Activated CD8-positive, alpha-beta memory T cell treated with anti-CD3 and anti-CD28 coated beads, Interleukin-2, amount 10 ng/mL, durations not matched to agents 7 days and 5 days (primary cell): ENCODE results near the gene KSR2. TPM values are rescaled to one million over a fixed set of nuclear protein-coding genes. Genes with fewer than 3 reads are reported as not detected.
"Not testable (repeated sequence)": the region's sequence is repeated elsewhere in the genome, so short reads cannot be mapped to it uniquely, and the experiment has no call there.

Experiments used
- ATAC-seq: fragments of 150-1000 bp; cut with Tn5 transposase; one replicate; pipeline ENCODE4 v1.10.0; 2021; ENCODE audit warnings: moderate library complexity
- CTCF ChIA-PET: fragments of 350-600 bp; sonication (Branson Sonifier 250); formaldehyde crosslinking; loops from one replicate; lab custom pipeline; 2021; ENCODE audit warnings: antibody characterized with exemption; lab: Charles Lee
- DNase-seq: peaks from one replicate; pipeline ENCODE4 v3.0.0-alpha.2; 2020
- H3K27ac Mint-ChIP-seq: one replicate; pipeline ENCODE4 v1.8.0; 2021; ENCODE audit warnings: mild to moderate bottlenecking, mixed read lengths
- H3K27me3 Mint-ChIP-seq: one replicate; pipeline ENCODE4 v1.8.0; 2021; ENCODE audit warnings: mixed read lengths
- H3K36me3 Mint-ChIP-seq: one replicate; pipeline ENCODE4 v1.8.0; 2021; ENCODE audit warnings: mild to moderate bottlenecking, mixed read lengths
- H3K4me1 Mint-ChIP-seq: one replicate; pipeline ENCODE4 v1.8.0; 2021; ENCODE audit warnings: mixed read lengths
- H3K4me3 Mint-ChIP-seq: one replicate; pipeline ENCODE4 v1.8.0; 2021; ENCODE audit warnings: mild to moderate bottlenecking, moderate library complexity, mixed read lengths
- H3K9me3 Mint-ChIP-seq: one replicate; pipeline ENCODE4 v1.8.0; 2022; ENCODE audit warnings: low read depth, mixed read lengths
- total RNA-seq, 2 experiments: library from RNA; stranded (reverse); gene quantifications; one replicate each; pipeline ENCODE4 v1.2.3, GENCODE V29; 2021

The KSR2 gene
- total RNA-seq, 2 experiments from 2014 or later: not detected

DNA sequence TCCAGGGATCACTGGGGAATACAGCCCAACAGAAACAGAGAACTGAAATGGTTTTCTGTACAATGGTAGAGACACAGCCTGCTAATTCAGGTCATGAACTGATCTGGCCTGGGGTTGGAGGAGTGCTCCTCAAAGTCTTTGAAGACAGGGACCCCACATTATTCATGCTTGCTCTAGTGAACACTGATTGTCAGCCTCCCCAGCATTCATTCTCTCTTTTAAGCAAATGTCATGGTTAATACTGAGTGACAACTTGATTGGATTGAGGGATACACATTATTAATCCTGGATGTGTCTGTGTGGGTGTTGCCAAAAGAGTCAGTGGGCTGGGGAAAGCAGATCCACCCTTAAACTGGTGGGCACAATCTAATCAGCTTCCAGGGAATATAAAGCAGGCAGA lies 319.0 kb downstream of the KSR2 start:
- Mint-ChIP-seq H3K27ac (no peak overlapping the region), H3K36me3 (no peaks in the 10 kb centered on the region), H3K9me3 (peaks cover 4% of the 10 kb centered on the region), H3K27me3 (no peaks in the 10 kb centered on the region), H3K4me3 (no peak overlapping the region), H3K4me1 (no peaks in the 10 kb centered on the region)
- CTCF ChIA-PET: no interaction called here
- ATAC-seq: no peak
- DNase-seq: no peak

DNA sequence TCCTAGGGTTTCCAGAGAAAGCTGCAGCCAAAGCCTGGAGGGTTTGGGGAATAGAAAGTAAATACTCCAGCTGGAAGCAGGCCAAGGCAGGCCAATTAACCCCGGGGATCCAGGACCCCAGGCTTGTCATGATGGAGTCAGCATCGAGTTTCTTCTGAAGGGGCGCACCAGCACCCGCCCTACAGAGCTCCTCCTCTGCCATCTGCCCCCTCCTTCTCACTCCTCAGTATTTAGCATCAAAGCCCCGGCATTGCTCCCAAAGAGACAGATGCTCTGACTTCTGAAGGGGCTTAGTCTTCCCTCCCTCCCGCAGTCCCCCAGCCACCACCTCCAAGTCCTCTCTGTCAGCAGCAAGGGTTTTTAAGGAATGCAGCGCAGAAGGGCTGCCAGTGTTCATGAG lies 322.3 kb downstream of the KSR2 start:
- no peaks in the 10 kb centered on the region for H3K27me3 Mint-ChIP-seq
- H3K9me3 Mint-ChIP-seq: no peaks in the 10 kb centered on the region
- H3K4me3 Mint-ChIP-seq: no peak overlapping the region
- no peaks in the 10 kb centered on the region for H3K4me1 Mint-ChIP-seq
- H3K27ac Mint-ChIP-seq: no peak overlapping the region
- H3K36me3 Mint-ChIP-seq: no peaks in the 10 kb centered on the region
- CTCF ChIA-PET: no interaction called here
- ATAC-seq (no peak), DNase-seq (no peak)

DNA sequence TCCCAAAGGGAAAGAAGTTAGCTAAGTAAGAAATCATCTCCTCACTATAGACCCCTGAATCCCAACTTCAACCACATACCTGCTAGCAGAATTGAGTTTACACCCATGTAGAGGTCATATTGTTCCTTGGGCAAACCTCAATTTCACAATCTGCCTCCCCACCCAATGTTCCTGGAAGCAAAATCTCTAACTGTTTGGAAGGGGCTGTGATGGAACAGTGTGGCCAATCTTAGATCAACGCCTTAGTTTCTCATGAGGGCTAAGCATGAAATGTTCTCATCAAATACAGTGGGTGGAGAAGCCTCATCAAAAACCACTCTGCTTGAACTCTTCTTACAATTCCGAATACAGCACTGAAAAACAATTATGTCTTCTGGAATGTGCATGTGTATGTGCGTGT lies 323.3 kb downstream of the KSR2 start:
- no peak overlapping the region for H3K27ac Mint-ChIP-seq
- no peaks in the 10 kb centered on the region for H3K9me3 Mint-ChIP-seq
- H3K27me3 Mint-ChIP-seq: no peaks in the 10 kb centered on the region
- DNase-seq (no peak), ATAC-seq (no peak)
- H3K4me1 Mint-ChIP-seq: no peaks in the 10 kb centered on the region
- no peak overlapping the region for H3K4me3 Mint-ChIP-seq
- no peaks in the 10 kb centered on the region for H3K36me3 Mint-ChIP-seq
- CTCF ChIA-PET: no interaction called here

DNA sequence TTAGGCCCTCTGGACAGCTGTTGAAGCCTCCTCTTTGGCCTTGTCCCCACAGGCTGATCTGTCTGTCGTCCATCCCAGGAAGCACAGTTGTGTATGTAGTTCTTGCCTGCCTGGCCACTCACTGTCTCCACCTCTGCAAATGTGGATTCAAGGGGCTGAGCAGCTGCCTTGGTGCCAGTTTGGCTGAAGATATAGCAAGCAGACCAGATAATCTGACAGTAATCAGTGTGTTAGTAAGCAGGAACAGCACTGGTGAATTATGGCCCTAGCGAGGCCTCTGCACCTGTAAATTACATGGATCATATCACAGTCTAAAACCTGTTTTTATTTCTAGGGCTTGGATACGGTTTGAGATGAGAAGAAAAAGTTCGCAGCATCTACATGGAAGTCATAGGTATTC lies 324.8 kb downstream of the KSR2 start:
- DNase-seq: no peak
- Mint-ChIP-seq H3K27ac (no peak overlapping the region), H3K27me3 (no peaks in the 10 kb centered on the region), H3K4me3 (no peak overlapping the region), H3K9me3 (no peaks in the 10 kb centered on the region), H3K4me1 (no peaks in the 10 kb centered on the region), H3K36me3 (no peaks in the 10 kb centered on the region)
- no peak for ATAC-seq
- CTCF ChIA-PET: no interaction called here

DNA sequence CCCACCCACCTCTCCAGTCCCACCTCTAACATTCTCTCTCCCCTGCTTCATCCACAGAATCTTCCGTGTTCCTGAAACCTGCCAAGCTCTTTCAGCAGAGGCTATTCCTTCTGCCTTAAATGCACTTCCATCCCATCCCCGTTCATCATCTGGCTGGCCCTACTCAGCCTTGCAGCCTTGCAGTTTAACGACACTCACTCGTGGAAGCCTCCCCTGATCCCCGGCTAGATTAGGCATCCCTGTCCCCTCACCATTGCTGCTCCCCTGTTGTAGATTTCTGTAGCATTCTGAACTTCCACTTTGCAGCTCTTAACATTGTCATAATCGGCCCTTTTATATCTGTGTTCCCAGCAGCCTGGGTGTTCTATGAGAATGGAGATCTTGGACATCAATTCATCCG lies 326.9 kb downstream of the KSR2 start:
- no peak for ATAC-seq

DNA sequence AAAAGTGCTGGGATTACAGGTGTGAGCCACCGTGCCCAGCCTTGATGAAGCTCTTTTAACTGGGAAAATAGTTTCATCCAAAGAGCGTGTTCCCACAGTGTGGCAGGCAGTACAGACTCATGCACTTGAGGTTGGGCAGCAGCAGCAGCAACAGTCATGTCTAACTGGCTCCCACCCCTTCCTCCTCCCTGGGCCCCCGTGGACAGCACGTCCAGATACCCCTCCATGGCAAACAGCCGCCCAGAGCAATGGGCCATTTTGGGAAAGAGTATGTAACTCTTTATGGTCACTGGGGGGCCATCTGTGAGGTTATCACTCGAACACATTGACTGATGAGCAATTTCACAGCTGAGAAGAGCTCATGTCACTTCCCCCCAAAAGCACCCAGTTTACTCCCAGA lies 328.3 kb downstream of the KSR2 start:
- Mint-ChIP-seq H3K36me3 (no peaks in the 10 kb centered on the region), H3K27ac (no peak overlapping the region), H3K4me3 (no peak overlapping the region), H3K4me1 (no peaks in the 10 kb centered on the region), H3K9me3 (peaks cover 3% of the 10 kb centered on the region), H3K27me3 (no peaks in the 10 kb centered on the region)
- no peak for ATAC-seq
- CTCF ChIA-PET: interaction anchor here (1.6 kb wide), 1 partner anchor 53 kb away, joined by 3 read pairs; no protein-coding TSS in a partner anchor
- DNase-seq: no peak

More for the DNA sequence above, 326.9 kb downstream of the KSR2 start:
- H3K36me3 Mint-ChIP-seq: no peaks in the 10 kb centered on the region
- H3K9me3 Mint-ChIP-seq: peaks cover 3% of the 10 kb centered on the region
- CTCF ChIA-PET: no interaction called here
- no peak for DNase-seq
- no peaks in the 10 kb centered on the region for H3K27me3 Mint-ChIP-seq
- H3K27ac Mint-ChIP-seq: no peak overlapping the region
- no peak overlapping the region for H3K4me3 Mint-ChIP-seq
- H3K4me1 Mint-ChIP-seq: no peaks in the 10 kb centered on the region

DNA sequence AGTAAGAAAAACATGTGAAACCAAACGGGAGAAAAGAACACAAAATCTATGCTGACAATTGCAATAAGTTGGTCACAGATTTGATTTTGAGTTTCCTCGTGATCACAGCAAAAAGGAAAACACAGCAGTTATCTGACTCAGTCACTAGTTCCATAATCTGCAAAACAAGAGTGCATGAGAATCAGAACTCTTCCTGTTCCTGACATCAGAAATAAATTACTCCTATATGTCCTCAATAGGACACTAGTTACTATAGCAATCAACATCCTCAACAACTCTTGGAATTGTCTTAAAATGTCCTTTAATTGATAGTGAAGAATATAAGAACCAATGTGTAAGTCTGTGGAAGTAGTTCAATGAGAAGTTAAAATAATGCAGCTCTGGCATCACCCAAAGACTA lies 339.3 kb downstream of the KSR2 start:
- Mint-ChIP-seq H3K27me3 (no peaks in the 10 kb centered on the region), H3K36me3 (no peaks in the 10 kb centered on the region), H3K27ac (no peak overlapping the region), H3K9me3 (peaks cover 6% of the 10 kb centered on the region), H3K4me1 (no peaks in the 10 kb centered on the region), H3K4me3 (no peak overlapping the region)
- DNase-seq (no peak), ATAC-seq (no peak)
- CTCF ChIA-PET: no interaction called here

DNA sequence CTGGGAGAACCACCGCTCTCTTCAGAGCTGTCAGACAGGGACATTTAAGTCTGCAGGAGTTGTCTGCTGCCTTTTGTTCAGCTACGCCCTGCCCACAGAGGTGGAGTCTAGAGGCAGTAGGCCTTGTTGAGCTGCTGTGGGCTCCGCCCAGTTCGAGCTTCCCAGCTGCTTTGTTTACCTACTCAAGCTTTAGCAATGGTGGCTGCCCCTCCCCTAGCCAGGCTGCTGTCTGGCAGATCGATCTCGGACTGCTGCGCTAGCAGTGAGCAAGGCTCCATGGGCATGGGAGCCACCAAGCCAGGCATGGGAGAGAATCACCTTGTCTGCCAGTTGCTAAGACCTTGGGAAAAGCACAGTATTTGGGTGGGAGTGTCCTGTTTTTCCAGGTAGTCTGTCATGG lies 340.1 kb downstream of the KSR2 start:
- CTCF ChIA-PET, H3K36me3 Mint-ChIP-seq: not testable (repeated sequence)

DNA sequence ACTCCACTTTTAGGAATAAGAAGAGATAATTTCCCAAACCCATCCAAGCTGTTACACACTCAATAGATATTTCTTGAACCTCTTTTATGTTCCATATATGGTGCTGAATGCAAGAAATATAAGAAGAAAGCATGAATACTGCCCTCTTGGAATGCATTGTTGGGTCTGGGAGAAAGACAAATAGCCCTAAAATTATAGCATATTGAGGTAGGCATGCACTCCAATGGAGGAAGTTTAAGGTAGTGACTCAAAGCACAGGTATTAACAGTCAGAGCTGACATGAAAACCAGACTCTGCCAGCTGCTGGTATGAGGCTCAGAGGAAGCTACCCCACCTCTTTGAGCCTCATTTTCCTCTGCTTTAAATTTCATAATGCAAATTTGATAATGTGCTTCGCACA lies 346.0 kb downstream of the KSR2 start:
- Mint-ChIP-seq H3K36me3 (no peaks in the 10 kb centered on the region), H3K27ac (no peak overlapping the region), H3K4me1 (no peaks in the 10 kb centered on the region), H3K9me3 (peaks cover 4% of the 10 kb centered on the region), H3K4me3 (no peak overlapping the region), H3K27me3 (no peaks in the 10 kb centered on the region)
- DNase-seq: no peak
- CTCF ChIA-PET: no interaction called here
- ATAC-seq: no peak

More for the DNA sequence above, 340.1 kb downstream of the KSR2 start:
- not testable (repeated sequence) for H3K4me3 Mint-ChIP-seq, H3K27ac Mint-ChIP-seq, H3K4me1 Mint-ChIP-seq, DNase-seq, H3K27me3 Mint-ChIP-seq, H3K9me3 Mint-ChIP-seq, ATAC-seq

DNA sequence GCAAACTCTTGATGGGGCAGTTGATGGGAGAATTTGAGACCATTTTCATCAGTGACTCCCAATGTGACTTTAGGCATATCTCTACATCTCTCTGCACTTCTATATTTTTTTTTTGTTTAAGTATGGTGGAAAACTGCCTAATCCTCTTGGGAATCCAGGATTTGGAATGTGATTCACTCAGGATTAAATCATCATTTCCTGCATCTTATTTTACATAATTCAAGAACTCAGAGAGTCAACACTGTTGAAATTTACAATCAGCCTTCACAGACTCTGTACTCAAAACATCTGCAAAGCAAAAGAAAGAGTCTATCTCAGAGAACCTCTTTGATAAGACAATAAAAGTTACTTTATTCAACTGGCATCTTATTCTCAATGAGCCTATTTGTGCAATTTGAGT lies 346.7 kb downstream of the KSR2 start:
- Mint-ChIP-seq H3K4me3 (no peak overlapping the region), H3K36me3 (no peaks in the 10 kb centered on the region), H3K27ac (no peak overlapping the region), H3K4me1 (no peaks in the 10 kb centered on the region), H3K9me3 (peaks cover 4% of the 10 kb centered on the region), H3K27me3 (no peaks in the 10 kb centered on the region)
- CTCF ChIA-PET: no interaction called here
- ATAC-seq (no peak), DNase-seq (no peak)

DNA sequence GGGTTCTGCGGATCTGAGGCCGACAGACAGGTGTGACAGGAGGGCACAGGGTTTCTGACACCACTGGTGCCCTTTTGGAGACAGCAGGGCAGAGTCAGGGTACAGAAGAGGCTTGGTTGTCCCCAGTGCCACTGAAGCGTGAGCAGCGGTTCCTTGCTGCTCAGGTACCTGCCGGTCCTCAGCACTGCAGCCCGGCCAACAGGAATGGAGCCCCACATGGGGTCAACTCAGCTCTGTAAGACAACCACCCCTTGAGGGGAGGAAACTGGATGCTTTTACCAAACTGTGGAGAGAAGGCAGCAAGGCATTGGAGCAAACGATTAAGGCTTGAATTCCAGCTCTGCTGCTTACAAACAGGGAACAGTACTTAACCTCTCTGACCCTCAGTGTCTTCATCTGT lies 361.0 kb downstream of the KSR2 start:
- CTCF ChIA-PET: no interaction called here

DNA sequence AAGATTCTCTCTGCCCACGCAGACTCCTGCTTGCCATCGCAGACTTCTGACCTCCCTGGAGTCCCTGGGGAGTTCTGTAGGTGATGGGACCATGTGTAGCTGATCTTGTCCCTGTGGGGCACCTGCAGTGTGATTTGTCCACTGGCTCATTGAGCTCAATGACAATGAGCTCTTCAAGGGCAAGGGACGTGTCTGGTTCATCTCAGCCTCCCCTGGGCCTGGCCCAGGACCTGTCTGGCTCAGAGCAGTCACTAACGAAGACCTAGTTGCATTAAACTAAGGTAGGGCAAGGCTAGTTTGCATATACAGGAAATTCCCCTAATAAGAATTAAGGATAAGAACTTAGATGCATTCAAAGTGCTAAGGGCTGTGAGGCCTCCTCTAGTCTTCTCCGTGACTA lies 361.8 kb downstream of the KSR2 start:
- ATAC-seq (no peak), DNase-seq (no peak)
- Mint-ChIP-seq H3K27ac (no peak overlapping the region), H3K4me1 (no peaks in the 10 kb centered on the region), H3K36me3 (no peaks in the 10 kb centered on the region), H3K27me3 (no peaks in the 10 kb centered on the region), H3K4me3 (no peak overlapping the region), H3K9me3 (peaks cover 2% of the 10 kb centered on the region)
- CTCF ChIA-PET: interaction anchor here (0.6 kb wide), 1 partner anchor 411 kb away, joined by 3 read pairs; no protein-coding TSS in a partner anchor

More for the DNA sequence above, 361.0 kb downstream of the KSR2 start:
- ATAC-seq (no peak), DNase-seq (no peak)
- Mint-ChIP-seq H3K27me3 (no peaks in the 10 kb centered on the region), H3K4me1 (no peaks in the 10 kb centered on the region), H3K9me3 (peaks cover 2% of the 10 kb centered on the region), H3K4me3 (no peak overlapping the region), H3K36me3 (no peaks in the 10 kb centered on the region), H3K27ac (no peak overlapping the region)

DNA sequence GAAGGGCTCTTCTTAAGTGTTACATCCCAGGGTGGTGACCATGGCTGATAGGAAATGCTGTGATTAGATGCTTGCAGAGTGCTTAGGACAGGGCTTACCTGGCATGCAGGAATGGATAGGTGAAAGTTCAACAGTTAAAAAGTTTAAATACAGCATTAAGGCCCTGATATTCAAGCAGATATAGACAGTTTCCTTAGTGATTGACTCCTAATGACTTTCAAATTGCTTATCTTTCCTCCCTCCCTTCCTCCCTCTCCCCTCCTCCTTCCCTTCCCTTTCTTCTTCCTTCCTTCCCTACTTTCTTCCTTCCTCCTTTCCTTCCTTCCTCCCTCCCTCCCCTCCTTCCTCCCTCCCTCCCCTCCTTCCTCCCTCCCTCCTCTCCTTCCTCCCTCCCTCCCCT lies 362.8 kb downstream of the KSR2 start:
- DNase-seq: no peak
- no peak for ATAC-seq
- no peaks in the 10 kb centered on the region for H3K4me1 Mint-ChIP-seq
- H3K36me3 Mint-ChIP-seq: no peaks in the 10 kb centered on the region
- CTCF ChIA-PET: no interaction called here
- H3K27ac Mint-ChIP-seq: no peak overlapping the region
- H3K9me3 Mint-ChIP-seq: no peaks in the 10 kb centered on the region
- H3K4me3 Mint-ChIP-seq: no peak overlapping the region
- no peaks in the 10 kb centered on the region for H3K27me3 Mint-ChIP-seq

DNA sequence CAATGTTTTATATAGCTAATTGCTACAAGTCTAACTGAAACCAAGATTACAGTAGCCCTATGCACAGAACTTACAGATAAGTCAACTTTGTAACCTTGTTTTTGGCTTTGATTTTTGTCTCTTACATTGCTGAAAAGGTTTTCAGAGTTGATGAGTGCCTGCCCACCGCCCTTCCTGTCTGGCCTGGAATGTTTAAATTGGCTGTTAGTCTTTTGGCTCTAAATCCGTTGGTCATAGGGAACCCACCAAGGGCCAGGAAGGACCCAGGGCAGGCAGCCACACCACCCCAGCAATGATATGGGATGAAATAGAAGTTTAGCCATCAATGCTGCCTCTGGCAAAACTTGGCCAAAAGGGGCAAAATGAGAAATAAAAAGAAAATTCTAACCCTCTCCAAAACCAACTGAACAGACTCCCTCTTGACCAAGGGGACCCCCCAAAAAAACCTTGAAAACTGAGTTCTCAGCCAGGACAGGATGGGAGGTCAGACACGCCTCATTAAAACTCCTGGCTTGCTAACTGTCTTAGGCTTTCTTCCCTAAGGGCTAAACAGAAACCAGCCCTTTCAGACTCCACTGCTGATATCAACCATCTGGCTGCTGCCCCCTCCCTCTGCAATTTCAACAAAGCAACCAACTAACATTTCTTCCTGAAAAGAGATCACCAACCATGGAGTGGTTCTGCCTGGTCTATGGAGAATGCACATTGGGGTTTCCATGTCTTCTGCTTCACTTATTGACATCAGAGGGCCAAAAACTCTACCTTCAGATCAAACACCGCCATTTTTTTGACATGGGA lies 365.3 kb downstream of the KSR2 start:
- DNase-seq (no peak), ATAC-seq (no peak)
- Mint-ChIP-seq H3K4me1 (no peaks in the 10 kb centered on the region), H3K27ac (no peak overlapping the region), H3K36me3 (no peaks in the 10 kb centered on the region), H3K9me3 (no peaks in the 10 kb centered on the region), H3K4me3 (no peak overlapping the region), H3K27me3 (no peaks in the 10 kb centered on the region)
- CTCF ChIA-PET: no interaction called here
